Ectodermal cell (in vitro differentiated cells): Measurements from ENCODE around the gene CDSN.

Experiments used
- H3K27ac ChIP-seq: 2 replicates; pipeline ENCODE4 v1.7.0; 2013; ENCODE audit warnings: mild to moderate bottlenecking, low read depth, low read length; ENCODE audit not compliant: insufficient read depth, poor library complexity, severe bottlenecking
- H3K27me3 ChIP-seq: 2 replicates; pipeline ENCODE4 v1.7.0; 2013; ENCODE audit warnings: mild to moderate bottlenecking, low read length; ENCODE audit not compliant: insufficient read depth, control insufficient read depth, poor library complexity, severe bottlenecking
- H3K36me3 ChIP-seq: one replicate; pipeline ENCODE4 v1.7.0; 2013; ENCODE audit warnings: low read length; ENCODE audit not compliant: control insufficient read depth, insufficient read depth
- H3K4me1 ChIP-seq: one replicate; pipeline ENCODE4 v1.7.0; 2013; ENCODE audit warnings: low read length; ENCODE audit not compliant: control insufficient read depth, insufficient read depth
- H3K4me3 ChIP-seq: 2 replicates; pipeline ENCODE4 v1.7.0; 2013; ENCODE audit warnings: low read depth, low read length, control low read depth; ENCODE audit not compliant: insufficient read depth
- H3K9me3 ChIP-seq: 2 replicates; pipeline ENCODE4 v1.7.0; 2013; ENCODE audit warnings: mild to moderate bottlenecking, low read length, moderate library complexity; ENCODE audit not compliant: control insufficient read depth
- WGBS, 2 experiments: methylation state at CpG; one replicate each; pipeline ENCODE4 v1.1.7; 2013; ENCODE audit warnings: missing lambda C conversion rate in 2 of 2; 5-methylcytosine and 5-hydroxymethylcytosine counted together

CDSN gene

GRCh38 chr6:31115941-31116560, 4.2 kb downstream of the CDSN start:
- peaks cover 11% of the 10 kb centered on the region for H3K4me1 ChIP-seq

GRCh38 chr6:31114970-31115849, 5.0 kb downstream of the CDSN start:
- Histone ChIP-seq H3K27me3 (no peaks in the 10 kb centered on the region), H3K4me3 (no peak overlapping the region), H3K27ac (no peak overlapping the region), H3K4me1 (peaks cover 20% of the 10 kb centered on the region), H3K36me3 (no peaks in the 10 kb centered on the region), H3K9me3 (no peaks in the 10 kb centered on the region)
- WGBS, 2 experiments, result 86% methylated on average over 9 of the region's 9 CpGs

More at GRCh38 chr6:31115941-31116560, 4.2 kb downstream of the CDSN start:
- H3K4me3 ChIP-seq, result no peak overlapping the region
- H3K27ac ChIP-seq, result no peak overlapping the region
- no peaks in the 10 kb centered on the region for H3K36me3 ChIP-seq
- no peaks in the 10 kb centered on the region for H3K27me3 ChIP-seq
- no peaks in the 10 kb centered on the region for H3K9me3 ChIP-seq
- WGBS, 2 experiments, result 93 to 94% methylated on average over 12 of the region's 12 CpGs

GRCh38 chr6:31114541-31114878, 5.7 kb downstream of the CDSN start, which contains the start of gene PSORS1C1:
Gene PSORS1C1, plus strand, starts transcription at chr6:31114800. Its CDS starts 14,833 bp downstream, at chr6:31129633.
- Histone ChIP-seq H3K4me3 (no peak within 1 kb of the TSS), H3K4me1 (peaks cover 21% of the 10 kb centered on the region), H3K27me3 (no peaks in the 10 kb centered on the region), H3K36me3 (no peaks in the 10 kb centered on the region), H3K9me3 (no peaks in the 10 kb centered on the region), H3K27ac (no peak within 1 kb of the TSS)
- 78 to 79% methylated on average over 3 of the region's 3 CpGs for WGBS, 2 experiments

GRCh38 chr6:31113861-31114540, 6.2 kb downstream of the CDSN start:
- Histone ChIP-seq H3K4me3 (no peak overlapping the region), H3K9me3 (no peaks in the 10 kb centered on the region), H3K36me3 (no peaks in the 10 kb centered on the region), H3K27me3 (no peaks in the 10 kb centered on the region), H3K27ac (no peak overlapping the region), H3K4me1 (peaks cover 21% of the 10 kb centered on the region)
- 54 to 57% methylated on average over 7 of the region's 7 CpGs for WGBS, 2 experiments

- Histone ChIP-seq H3K36me3 (no peaks in the 10 kb centered on the region), H3K9me3 (no peaks in the 10 kb centered on the region), H3K4me1 (peaks cover 21% of the 10 kb centered on the region), H3K27me3 (no peaks in the 10 kb centered on the region), H3K4me3 (no peak within 1 kb of the TSS), H3K27ac (no peak within 1 kb of the TSS)
- 86 to 97% methylated on average over 5 of the region's 5 CpGs for WGBS, 2 experiments
Measured at GRCh38 chr6:31112478-31112877, 7.8 kb downstream of the CDSN start, which contains the start of gene C6orf15. Gene C6orf15, minus strand, starts transcription at chr6:31112575. Its CDS starts 20 bp downstream, at chr6:31112555.

GRCh38 chr6:31111712-31112111, 8.5 kb downstream of the CDSN start:
- no peaks in the 10 kb centered on the region for H3K36me3 ChIP-seq
- no peaks in the 10 kb centered on the region for H3K9me3 ChIP-seq
- 88 to 89% methylated on average over 13 of the region's 13 CpGs for WGBS, 2 experiments
- no peaks in the 10 kb centered on the region for H3K27me3 ChIP-seq
- H3K4me3 ChIP-seq, result no peak overlapping the region
- peaks cover 21% of the 10 kb centered on the region for H3K4me1 ChIP-seq
- no peak overlapping the region for H3K27ac ChIP-seq

- 63% methylated on average over 11 of the region's 11 CpGs for WGBS, 2 experiments
Measured at GRCh38 chr6:31110825-31111582, 9.2 kb downstream of the CDSN start.

GRCh38 chr6:31107052-31107451, 13.2 kb downstream of the CDSN start:
- H3K27me3 ChIP-seq, result no peaks in the 10 kb centered on the region
- H3K4me3 ChIP-seq, result no peak overlapping the region
- no peaks in the 10 kb centered on the region for H3K9me3 ChIP-seq
- no peak overlapping the region for H3K27ac ChIP-seq
- peaks cover 12% of the 10 kb centered on the region for H3K4me1 ChIP-seq
- no peaks in the 10 kb centered on the region for H3K36me3 ChIP-seq
- WGBS, 2 experiments, result 71 to 79% methylated on average over 4 of the region's 4 CpGs

More at GRCh38 chr6:31110825-31111582, 9.2 kb downstream of the CDSN start:
- H3K27ac ChIP-seq, result no peak overlapping the region
- no peaks in the 10 kb centered on the region for H3K36me3 ChIP-seq
- H3K4me3 ChIP-seq, result no peak overlapping the region
- no peaks in the 10 kb centered on the region for H3K27me3 ChIP-seq
- peaks cover 21% of the 10 kb centered on the region for H3K4me1 ChIP-seq
- H3K9me3 ChIP-seq, result no peaks in the 10 kb centered on the region

- no peaks in the 10 kb centered on the region for H3K36me3 ChIP-seq
- 95% methylated on average over 2 of the region's 2 CpGs for WGBS, 2 experiments
- no peaks in the 10 kb centered on the region for H3K9me3 ChIP-seq
- no peak overlapping the region for H3K4me3 ChIP-seq
- H3K4me1 ChIP-seq, result no peaks in the 10 kb centered on the region
- H3K27ac ChIP-seq, result no peak overlapping the region
- no peaks in the 10 kb centered on the region for H3K27me3 ChIP-seq
Measured at GRCh38 chr6:31103136-31103535, 17.1 kb downstream of the CDSN start.
